HG03175 (cell line): ENCODE measurements around the gene PHF2.

Source experiments
- ATAC-seq: cut with Tn5 transposase; IDR thresholded peaks from one replicate; pipeline ENCODE4 v1.9.1; 2021; ENCODE audit warnings: mild to moderate bottlenecking, moderate library complexity; ENCODE audit not compliant: unreplicated experiment

The PHF2 gene

DNA sequence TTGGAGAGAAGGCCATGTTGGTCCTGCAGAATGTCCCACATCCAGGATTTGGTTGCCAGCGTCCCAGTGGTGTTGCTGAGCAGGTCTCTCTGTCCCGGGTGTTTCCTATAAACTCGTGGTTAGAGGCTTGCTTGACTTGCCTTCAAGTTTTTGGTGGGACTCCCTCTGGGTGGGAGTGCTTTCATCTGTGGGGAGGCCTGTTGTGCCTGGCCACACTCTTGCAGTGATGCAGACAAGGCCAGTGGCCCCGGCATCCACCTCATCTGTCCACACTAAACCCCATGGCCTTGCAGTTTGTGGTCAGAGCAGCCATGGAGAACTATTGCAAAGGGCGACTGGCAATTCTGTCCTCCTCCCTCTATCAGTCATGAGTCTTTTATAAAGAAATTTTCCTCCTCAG lies 71.8 kb downstream of the PHF2 start:
- no peak for ATAC-seq

DNA sequence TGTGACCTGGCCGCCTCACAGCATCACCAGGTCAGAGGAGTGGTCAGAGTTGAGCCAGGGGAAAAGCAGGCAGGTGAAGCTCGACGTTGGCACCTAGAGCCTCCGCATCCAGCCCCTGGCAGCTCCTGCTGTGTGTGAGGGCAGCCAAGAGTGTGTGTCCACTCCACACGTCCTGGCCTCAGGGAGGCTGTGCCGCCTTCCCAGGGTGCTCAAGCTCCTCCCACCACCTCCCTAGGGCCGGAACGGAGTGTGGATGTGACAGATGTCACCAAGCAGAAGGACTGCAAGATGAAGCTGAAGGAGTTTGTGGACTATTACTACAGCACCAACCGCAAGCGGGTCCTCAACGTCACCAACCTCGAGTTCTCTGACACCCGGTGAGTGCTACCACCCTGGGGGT lies 72.5 kb downstream of the PHF2 start:
- no peak for ATAC-seq

DNA sequence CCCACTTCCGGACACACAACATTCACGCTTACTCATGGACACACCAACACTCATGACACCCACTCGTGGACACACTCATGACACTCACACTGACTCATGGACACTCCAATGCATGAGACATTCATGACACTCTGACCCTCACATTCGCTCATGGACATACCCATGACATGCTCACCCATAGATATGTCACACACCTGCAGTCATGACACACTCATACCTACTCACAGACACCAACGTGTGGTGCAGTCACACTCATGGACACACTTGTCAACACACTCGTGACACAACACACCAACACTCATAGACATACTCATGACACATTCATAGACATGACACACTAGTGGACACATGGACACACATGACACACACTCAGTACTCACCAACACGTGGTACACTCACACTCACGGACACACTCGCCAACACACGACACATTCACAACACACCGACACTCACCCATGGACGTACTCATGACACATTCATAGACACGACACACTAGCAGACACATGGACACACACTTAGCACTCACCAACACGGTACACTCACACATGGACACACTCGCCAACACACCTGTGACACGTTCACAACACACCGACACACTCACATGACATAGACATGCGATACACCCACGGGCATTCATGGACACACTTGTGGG lies 73.4 kb downstream of the PHF2 start:
- no peak for ATAC-seq

DNA sequence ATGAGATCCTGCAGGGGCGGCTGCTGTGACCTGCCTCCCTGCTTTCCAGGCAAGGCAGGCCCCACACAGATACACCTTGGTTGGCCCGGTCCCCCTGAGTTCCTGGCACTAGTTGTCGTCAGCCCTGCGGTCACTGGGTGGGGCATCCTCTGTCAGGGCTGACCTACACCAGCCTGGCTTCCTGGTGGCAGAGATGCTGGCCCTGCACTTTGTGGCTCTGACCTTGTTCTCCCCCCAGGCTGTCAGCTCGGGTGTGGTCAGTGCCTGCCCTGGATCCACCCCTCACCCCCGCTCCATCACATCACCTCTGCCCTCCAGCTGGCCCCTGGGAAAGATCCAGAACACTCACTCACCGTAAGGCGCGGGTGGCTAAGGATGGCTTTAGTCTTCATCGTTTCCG lies 74.1 kb downstream of the PHF2 start:
- no peak for ATAC-seq

DNA sequence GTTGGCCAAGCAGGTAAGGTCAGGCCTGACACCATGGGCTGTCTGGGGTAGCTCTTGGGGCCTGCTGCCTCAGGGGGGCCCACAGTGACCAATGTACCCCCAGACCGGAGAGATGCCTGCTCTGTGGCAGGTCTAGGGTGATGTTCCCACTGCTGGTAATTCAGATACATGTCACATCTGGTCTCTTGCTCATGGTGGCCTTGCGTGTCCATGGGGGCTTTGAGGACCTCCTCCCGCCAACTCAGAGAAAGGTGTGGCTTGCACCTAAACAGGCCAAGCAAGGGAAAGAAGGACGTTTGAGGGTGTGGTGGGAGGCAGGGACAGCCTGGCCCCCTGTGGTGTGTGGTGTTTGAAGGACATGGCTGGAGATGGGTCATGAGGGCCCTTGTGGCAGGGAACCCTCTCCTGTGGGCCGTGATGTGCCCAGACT lies 75.2 kb downstream of the PHF2 start:
- ATAC-seq: no peak

DNA sequence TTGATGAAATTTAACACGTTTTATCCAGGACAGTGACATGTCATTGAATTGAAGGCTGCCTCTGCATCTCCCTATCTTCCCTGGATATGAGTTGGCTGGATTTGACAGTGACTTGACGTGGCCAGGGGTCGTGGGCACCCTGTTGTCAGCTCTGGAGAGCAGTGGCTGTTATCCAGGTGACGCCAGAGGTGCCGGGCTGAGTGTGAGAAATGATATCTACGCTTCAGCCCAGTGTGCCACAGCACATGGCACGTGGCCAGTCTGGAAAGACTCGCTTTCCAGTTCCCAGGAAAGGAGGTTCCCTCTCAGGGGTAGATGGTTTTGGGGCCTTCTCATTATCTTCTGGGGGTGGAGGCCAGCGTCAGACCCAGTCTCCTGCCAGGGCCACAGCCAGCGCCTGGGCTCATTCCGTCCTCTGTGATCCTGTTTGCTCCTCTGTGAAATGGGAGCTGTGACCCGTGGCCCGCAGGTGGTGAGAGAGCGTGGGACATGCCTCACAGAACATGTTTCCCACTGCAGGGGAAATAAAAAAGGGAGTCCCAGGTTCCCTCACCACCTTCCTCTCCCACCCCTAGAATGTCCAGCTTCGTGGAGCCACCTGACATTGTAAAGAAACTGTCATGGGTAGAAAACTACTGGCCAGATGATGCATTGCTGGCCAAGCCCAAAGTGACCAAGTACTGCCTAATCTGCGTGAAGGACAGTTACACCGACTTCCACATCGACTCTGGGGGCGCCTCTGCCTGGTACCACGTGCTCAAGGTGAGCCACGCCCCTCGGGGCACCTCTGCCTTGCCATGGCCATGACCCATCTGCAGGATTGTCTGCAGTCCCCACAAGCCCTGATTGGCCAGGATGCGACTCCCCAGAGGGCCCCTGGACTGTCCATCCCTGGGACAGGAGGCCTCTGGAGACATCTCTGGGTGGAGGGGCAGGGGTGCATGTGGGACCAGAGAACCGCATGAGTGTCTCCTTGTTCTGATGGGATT lies 76.5 kb downstream of the PHF2 start:
- no peak for ATAC-seq

DNA sequence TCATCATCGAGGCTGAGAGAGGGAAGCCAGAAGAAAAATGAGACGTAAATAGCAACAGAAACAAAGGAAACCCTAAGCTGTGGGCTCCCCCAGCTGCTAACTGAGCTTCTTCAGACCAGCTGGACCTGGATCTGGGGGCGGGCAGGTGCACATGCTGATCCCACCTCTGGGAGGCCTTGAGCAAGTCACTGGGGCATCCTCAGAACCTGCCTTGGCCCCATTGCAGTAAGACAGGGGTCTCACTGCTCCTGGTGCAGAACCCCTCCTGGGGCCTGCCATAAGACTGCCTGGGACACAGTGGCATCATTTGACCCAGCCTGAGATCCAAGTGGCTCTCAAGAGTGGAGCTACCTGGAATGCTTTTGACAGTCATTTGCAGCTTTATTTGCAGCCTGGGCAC lies 77.4 kb downstream of the PHF2 start:
- no peak for ATAC-seq

DNA sequence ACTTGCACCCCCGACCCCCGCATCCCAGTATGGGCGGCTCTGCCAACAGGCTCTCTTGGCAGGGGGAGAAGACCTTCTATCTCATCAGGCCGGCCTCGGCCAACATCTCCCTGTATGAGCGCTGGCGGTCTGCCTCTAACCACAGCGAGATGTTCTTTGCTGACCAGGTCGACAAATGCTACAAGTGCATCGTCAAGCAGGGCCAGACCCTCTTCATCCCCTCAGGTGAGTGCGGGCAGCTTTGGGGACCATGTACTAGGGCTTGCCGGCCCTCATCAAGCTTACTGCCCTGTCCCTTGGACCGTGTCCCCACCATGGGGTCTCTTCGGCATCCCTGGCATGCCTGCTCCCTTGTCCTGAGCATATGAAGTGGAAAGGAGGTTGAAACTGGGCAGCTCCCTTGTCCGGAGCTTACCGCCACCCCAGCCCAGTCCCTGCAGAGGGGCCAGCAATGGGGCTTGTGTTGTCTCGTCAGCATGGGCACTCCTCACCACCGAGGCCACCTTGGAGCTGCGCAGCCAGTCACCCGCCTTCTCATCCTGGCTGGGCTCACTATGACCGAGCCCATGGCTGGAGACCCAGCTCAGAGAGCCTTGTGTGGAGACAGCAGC lies 78.1 kb downstream of the PHF2 start:
- ATAC-seq: no peak

DNA sequence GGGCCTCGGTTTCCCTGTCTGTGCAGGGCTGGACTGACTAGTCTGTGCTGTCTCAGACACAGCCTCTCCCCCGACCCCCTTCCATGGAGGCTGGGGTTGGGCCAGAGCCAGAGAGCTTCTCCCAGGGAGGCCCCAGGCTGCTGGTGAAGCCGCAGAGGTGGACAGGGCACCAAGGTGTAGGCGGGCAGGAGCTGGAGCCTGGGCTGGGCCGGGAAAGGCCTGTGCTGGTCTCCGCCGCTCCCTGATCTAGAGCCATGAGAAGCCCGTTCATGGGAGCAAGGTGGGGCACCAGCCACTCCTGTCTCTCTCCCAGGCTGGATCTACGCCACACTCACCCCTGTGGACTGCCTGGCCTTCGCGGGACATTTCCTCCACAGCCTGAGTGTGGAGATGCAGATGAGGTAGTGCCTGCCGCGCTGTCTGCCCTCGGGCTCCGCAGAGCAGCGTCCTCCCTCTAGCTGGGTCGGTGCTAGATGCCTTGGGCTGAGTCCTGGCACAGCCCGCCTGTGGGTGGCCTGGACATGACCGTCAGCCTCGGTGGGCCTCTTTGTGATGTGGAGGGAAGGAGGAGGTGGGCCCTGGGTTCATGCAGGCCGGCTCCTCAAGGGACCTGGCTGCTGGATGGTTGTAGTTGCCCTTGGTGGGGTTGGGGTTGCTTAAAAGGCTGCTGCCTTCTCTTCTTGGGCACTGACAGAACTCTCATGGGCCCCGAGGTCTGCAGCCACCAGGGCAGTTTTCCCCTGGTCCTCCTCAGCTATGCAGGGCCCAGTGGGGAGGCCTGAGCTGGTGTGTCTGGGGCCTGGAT lies 79.4 kb downstream of the PHF2 start:
- no peak for ATAC-seq

DNA sequence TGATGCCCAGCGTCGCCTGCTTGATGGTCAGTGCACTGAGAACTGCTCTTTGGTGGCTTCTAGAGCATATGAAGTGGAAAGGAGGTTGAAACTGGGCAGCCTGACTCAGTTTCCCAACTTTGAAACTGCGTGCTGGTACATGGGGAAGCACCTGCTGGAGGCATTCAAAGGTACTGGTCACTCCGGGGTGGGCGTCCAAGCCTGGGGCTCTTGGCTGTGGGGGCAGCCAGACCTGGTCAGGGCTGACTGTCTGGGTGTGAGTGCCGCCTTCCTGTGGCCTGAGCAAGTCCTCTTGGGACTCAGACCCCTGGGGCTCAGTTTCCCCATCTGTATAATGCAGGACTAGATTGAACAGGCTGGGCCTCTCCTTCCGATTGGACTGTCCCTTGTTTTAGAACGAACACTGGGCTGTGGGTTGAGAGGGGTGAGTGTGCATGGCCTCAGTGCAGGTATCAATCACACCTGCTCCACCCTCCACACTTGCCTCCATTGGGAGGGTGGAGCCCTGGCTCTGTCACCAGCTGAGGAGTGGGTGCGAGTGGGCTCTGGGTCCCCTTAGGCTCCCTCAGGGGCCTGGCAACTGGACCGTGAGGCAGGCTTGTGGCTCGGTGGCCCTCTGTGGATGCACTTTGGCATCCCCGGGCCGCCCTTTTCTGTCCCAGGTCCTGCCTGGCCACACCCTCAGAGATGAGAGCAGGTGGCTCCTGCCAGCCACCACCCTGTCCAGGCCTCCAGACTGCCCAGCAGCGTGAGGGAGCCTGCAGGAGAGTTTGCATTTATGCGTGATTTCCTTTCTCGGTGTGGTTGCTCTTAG lies 80.2 kb downstream of the PHF2 start:
- ATAC-seq: no peak

DNA sequence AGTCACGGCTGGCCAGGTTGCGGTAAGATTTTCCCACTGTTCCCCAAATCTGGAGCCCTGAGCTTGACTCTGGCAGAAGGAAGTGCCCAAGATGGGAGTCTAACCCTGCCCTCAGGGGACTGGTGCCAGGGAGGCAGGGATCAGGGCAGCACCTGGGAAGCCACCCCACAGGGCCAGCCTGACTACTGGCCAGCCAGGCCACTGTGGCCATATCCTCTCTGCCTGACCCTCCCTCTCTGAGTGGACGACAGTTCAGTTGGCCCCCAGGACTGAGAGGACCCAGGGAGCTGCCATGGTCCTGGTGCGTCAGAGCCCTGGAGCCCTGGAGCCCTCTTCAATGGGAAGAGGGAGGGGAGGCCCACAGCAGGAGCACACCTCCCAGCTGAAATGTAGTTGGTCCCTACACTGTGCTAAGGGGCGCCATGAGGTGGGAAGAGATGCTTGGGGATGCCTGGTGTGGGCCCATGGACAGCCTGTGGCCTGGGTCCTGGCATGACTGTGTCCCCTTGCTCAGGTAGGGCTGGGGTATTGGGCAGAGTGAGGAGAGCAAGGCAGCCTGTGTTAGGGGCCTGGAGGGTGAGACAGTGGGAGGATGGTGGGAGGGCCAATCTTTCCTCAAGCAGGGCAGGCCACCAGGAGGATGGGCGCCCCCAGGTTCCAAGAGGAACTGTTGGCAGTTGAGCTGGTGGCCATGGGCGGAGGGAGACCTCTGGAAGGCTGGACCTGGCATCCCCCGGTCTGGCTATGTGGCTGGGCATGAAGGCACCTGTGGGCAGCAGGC lies 81.1 kb downstream of the PHF2 start:
- ATAC-seq: no peak

DNA sequence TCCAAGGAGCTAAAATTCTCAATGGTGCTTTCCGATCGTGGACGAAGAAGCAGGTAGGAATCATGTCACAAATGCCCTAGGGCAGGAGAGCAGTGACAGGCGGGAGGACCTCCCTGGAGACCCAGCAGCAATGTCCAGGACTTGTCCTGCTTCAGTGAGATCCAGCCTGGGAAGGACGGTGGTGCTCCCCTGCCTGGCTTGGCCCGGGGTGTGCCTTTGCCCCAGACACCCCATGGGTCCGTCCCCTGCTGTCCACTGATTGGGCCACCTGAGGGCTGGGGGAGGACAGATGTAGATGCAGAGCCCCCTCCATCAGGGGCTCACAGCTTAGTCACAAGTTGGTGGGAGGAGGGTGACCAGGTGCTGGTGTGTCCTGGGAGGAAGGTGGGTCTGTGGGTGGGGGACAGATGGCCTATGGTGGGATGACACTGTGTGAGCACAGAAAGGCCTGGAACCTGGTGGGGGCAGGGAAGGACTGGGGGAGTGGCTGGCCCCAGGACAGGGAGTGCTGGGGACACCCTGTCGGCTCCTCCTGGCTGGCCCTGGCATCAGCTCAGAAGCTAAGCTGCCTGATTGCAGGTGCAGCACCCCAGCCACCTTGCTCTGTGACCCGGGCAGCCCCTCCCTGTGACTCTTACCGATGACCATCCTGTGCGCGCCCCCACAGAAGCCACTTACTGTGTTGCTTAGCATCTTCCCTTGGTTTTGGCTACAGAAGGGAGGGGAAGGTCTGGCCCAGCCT lies 82.0 kb downstream of the PHF2 start:
- no peak for ATAC-seq

DNA sequence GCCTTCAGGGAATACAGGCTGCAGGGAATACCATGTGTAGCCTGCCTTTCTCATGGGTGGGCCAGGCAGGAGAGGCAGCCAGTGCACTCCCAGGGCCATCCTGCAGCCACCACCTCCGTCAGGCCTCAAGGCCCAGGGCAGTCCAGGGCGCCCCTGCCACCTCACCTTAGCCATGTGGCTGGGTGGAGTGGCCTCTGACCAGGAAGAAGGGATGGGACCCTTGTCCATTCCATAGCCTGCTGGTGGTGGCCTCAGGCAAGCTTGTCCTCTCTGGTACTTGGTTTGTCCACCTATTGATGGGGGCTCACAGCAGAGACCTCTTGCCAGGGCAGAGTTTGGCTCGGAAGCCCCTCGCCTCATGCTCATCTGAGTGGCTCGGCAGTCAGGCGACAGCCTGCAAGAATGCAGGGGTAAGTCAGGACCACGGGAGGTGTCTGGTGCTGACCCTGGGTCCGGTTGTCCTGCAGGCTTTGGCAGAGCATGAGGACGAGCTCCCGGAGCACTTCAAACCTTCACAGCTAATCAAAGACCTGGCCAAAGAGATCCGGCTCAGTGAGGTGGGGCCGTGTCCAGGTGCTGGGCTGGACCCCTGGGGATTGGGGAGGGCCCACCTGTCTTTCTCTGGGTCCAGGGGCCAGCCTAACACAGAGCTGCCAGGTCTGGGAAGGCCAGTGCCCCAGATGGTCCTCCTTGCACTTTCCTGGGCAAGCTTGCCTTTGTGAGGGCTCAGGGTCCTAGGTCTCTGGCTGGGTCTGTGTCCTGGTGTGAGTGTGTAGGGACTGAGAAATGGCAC lies 82.9 kb downstream of the PHF2 start:
- ATAC-seq: no peak

DNA sequence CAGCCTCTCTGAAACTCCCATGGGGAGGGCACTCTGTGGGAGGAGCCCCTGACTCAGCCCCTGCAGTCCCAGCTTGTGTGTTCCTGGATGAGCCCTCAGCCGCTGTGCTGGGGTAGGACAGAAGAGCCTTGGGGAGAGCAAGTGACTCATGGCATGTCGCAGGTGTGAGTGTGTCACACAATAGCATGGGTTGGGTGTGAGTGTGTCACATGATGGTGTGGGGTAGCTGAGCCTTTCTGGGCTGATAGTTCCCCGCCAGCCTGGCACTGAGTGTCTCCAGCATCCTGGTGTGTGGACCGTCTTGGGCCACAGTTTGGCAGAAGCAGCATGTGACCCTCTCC lies 83.4 kb downstream of the PHF2 start:
- no peak for ATAC-seq

DNA sequence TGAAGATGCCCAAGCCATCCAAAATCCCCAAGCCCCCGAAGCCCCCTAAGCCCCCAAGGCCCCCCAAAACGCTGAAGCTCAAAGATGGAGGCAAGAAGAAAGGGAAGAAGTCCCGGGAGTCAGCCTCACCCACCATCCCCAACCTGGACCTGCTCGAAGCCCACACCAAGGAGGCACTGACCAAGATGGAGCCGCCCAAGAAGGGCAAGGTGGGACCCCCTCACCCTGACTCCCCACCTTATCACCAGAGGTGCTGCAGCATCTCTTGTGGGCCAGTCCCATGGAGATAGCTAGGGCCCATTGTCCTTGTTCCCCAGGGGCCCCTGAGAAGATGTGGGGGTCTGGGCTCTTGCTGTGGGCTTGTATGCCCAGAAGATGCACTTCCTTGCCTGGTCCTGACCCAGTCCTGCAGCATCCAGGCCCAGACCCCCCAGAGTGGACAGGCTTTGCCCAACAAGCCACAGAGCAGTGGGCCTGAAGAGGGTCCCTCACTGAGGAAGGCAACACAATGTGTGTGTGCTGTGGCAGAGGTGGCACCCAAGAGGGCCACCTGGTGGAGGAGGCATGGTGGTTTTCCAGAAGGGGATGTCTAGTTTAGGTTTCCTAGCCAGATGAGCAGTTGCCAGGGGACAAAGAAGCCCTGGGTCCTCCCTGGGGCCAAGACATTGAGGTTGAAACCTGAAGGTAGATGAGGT lies 84.1 kb downstream of the PHF2 start:
- ATAC-seq: no peak

DNA sequence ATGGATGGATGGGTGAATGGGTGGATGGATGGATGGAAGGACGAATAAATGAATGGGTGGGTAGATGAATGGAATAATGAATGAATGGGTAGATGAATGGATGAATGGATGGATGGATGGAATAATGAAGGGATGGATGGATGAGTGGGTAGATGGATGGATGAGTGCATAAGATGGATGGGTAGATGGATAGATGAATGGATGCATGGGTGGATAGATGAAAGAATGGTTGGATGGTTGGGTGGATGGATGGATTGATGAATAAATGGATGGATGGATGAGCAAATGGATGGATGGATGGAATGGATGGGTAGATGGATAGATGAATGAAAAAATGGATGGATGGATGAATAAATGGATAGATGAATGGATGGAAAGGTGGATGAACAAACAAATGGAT lies 85.2 kb downstream of the PHF2 start:
- no peak for ATAC-seq

DNA sequence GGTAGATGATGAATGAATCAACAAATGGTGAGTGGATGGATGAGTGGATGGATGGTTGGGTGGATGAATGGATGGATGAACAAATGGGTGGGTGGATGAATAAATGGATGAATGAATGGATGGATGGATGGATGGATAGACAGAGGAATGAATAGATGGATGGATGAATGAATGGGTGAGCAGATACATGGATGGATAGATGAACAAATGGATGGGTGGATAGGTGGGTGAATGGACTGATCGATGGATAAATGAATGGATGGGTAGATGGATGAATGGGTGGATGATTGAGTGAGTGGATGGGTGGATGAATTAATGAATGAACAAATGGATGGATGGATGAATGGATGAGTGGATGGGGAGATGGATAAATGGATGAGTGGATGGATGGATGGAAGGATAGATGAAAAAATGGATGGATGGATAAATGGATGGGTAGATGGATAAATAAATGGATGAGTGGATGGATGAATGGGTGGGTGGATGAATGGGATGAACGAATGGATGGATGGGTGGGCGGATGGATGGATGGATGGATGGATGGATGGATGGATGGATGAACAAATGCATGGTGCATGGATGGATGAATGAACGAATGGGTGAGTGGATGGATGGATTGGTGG lies 85.7 kb downstream of the PHF2 start:
- no peak for ATAC-seq
